Measurements from ENCODE around the gene HTR3A. TPM values are rescaled to one million over a fixed set of nuclear protein-coding genes. Genes with fewer than 3 reads are reported as not detected.
A peak's percentile ranks its signal among the peaks of the same experiment; 100 is the strongest.

HTR3A gene
- total and polyA plus RNA-seq, 2 of the 13 experiments (the other 11 are each of a cell fraction or from before 2014, with no cell fraction given): not detected

DNA sequence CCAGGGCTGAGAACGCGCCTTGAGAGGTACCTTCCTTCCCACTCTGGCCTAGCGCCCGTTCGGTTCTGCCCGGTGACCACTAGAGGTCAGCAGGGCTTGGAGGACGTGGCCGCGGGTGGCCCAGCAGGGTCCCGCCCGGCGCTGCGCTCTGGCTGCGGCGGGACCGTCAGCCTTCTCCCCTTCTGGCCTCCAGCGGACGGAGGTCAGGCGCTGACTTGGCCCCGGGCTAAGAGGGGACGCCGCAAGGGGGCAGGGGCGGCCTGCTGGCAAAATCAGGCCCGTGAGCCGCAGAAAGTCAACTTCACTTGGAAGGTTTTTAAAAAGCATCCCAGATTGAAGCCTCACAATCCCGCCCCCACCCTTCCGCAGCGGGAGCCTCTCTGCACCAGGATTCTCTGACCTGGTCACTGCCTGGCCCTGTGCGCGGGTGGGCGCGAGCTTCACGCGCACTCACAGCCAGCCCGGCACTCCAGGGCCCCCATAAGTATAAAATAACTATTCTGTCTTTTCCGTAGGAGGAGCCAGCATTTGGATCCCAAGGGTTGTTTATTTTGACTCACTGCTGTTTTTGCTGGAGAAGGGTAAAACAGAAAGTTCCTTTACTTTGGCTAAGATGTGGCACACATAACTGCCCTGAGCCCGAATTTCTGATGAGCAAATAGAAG, 61.4 kb downstream of the HTR3A start (continued):
- TF ChIP-seq, protein P1, sequence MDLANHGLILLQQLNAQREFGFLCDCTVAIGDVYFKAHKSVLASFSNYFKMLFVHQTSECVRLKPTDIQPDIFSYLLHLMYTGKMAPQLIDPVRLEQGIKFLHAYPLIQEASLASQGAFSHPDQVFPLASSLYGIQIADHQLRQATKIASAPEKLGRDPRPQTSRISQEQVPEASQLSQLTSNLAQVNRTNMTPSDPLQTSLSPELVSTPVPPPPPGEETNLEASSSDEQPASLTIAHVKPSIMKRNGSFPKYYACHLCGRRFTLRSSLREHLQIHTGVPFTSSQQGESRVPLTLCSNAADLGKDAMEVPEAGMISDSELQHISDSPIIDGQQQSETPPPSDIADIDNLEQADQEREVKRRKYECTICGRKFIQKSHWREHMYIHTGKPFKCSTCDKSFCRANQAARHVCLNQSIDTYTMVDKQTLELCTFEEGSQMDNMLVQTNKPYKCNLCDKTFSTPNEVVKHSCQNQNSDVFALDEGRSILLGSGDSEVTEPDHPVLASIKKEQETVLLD (CRISPR knock-in tag; IDR thresholded peaks at IDR 0.05; ENCODE audit: low read depth): no peak
- 0 out of 2 replicates have a peak, but pooled peaks have one; percentile 23 for TF ChIP-seq REPIN1 (CRISPR knock-in tag; IDR thresholded peaks at IDR 0.05; ENCODE audit: borderline replicate concordance, low read depth)
- TF ChIP-seq LRRFIP1 (CRISPR knock-in tag; conservative IDR thresholded peaks at IDR 0.05): 0 out of 2 replicates have a peak, but pooled peaks have one; percentile 33
- peak; percentile 23; the same call in 1 of the 2 replicates for TF ChIP-seq ERF (CRISPR knock-in tag; IDR thresholded peaks at IDR 0.05)
- TF ChIP-seq MIER2 (CRISPR knock-in tag; IDR thresholded peaks at IDR 0.05): 0 out of 2 replicates have a peak, but pooled peaks have one; percentile 39
- TF ChIP-seq PHF8 (CRISPR knock-in tag; IDR thresholded peaks at IDR 0.05): 0 out of 2 replicates have a peak, but pooled peaks have one; percentile 38
- TF ChIP-seq THAP11 (CRISPR knock-in tag; IDR thresholded peaks at IDR 0.05): peak; percentile 38; the same call in 1 of the 2 replicates
- peak; percentile 67 for TF ChIP-seq THRA (CRISPR knock-in tag; IDR thresholded peaks at IDR 0.05; ENCODE audit: borderline replicate concordance)
- TF ChIP-seq MTF2 (CRISPR knock-in tag; IDR thresholded peaks at IDR 0.05; ENCODE audit: borderline replicate concordance): peak; percentile 96; the same call in 1 of the 2 replicates
- no peak for TF ChIP-seq ZNF234 (CRISPR knock-in tag; conservative IDR thresholded peaks at IDR 0.05)
- TF ChIP-seq, protein P2, sequence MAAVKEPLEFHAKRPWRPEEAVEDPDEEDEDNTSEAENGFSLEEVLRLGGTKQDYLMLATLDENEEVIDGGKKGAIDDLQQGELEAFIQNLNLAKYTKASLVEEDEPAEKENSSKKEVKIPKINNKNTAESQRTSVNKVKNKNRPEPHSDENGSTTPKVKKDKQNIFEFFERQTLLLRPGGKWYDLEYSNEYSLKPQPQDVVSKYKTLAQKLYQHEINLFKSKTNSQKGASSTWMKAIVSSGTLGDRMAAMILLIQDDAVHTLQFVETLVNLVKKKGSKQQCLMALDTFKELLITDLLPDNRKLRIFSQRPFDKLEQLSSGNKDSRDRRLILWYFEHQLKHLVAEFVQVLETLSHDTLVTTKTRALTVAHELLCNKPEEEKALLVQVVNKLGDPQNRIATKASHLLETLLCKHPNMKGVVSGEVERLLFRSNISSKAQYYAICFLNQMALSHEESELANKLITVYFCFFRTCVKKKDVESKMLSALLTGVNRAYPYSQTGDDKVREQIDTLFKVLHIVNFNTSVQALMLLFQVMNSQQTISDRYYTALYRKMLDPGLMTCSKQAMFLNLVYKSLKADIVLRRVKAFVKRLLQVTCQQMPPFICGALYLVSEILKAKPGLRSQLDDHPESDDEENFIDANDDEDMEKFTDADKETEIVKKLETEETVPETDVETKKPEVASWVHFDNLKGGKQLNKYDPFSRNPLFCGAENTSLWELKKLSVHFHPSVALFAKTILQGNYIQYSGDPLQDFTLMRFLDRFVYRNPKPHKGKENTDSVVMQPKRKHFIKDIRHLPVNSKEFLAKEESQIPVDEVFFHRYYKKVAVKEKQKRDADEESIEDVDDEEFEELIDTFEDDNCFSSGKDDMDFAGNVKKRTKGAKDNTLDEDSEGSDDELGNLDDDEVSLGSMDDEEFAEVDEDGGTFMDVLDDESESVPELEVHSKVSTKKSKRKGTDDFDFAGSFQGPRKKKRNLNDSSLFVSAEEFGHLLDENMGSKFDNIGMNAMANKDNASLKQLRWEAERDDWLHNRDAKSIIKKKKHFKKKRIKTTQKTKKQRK (IDR thresholded peaks at IDR 0.05; ENCODE audit: low read length): no peak
- peak; percentile 21; the same call in 1 of the 2 replicates for TF ChIP-seq YEATS4 (CRISPR knock-in tag; IDR thresholded peaks at IDR 0.05; ENCODE audit: borderline replicate concordance)
- TF ChIP-seq ZEB1 (IDR thresholded peaks at IDR 0.05; ENCODE audit: insufficient replicate concordance, low read depth): no peak
- peak; percentile 91 for TF ChIP-seq ZNF563 (CRISPR knock-in tag; IDR thresholded peaks at IDR 0.05)
- peak; percentile 84 for TF ChIP-seq XRCC5 (optimal IDR thresholded peaks at IDR 0.05; ENCODE audit: low read length)
- TF ChIP-seq NR2F1 (CRISPR knock-in tag; IDR thresholded peaks at IDR 0.05): no peak
- peak; percentile 33; the same call in 1 of the 2 replicates for TF ChIP-seq CBFB (CRISPR knock-in tag; IDR thresholded peaks at IDR 0.05)
- no peak for TF ChIP-seq ELF4 (CRISPR knock-in tag; IDR thresholded peaks at IDR 0.05; ENCODE audit: borderline replicate concordance)
- peak; percentile 72; the same call in 1 of the 2 replicates for TF ChIP-seq KDM2A (CRISPR knock-in tag; IDR thresholded peaks at IDR 0.05; ENCODE audit: borderline replicate concordance, low read depth)
- no peak for TF ChIP-seq FOXP1 (IDR thresholded peaks at IDR 0.05)
- no peak for TF ChIP-seq FOXP1 (CRISPR knock-in tag; IDR thresholded peaks at IDR 0.05)

Data from HepG2 (cell line).